CD8-positive, alpha-beta memory T cell (primary cell): ENCODE data around the gene UQCRC2. TPM values are rescaled to one million over a fixed set of nuclear protein-coding genes. Genes with fewer than 3 reads are reported as not detected.

Experiments used
- CTCF ChIA-PET: fragments of 350-600 bp; sonication (Branson Sonifier 250); formaldehyde crosslinking; loops from one replicate; lab custom pipeline; 2021; ENCODE audit warnings: antibody characterized with exemption; lab: Charles Lee
- POLR2A ChIA-PET: fragments of 350-600 bp; sonication (Branson Sonifier 250); formaldehyde crosslinking; loops from one replicate; lab custom pipeline; 2021; ENCODE audit warnings: antibody characterized with exemption; lab: Charles Lee
- DNase-seq, 5 donors: peaks; one replicate each; pipeline versions ENCODE4 v3.0.0 to v3.0.0-alpha.2; 2020 to 2022; ENCODE audit warnings: mixed read lengths in 1 of 5
- H3K27ac ChIP-seq: one replicate; pipeline ENCODE4 v1.7.0; 2013; ENCODE audit warnings: low read depth, mild to moderate bottlenecking, low read length, moderate library complexity
- H3K27me3 ChIP-seq: 2 replicates; pipeline ENCODE4 v1.7.0; 2013; ENCODE audit warnings: low read length, mild to moderate bottlenecking; ENCODE audit not compliant: insufficient read depth, poor library complexity, severe bottlenecking
- H3K36me3 ChIP-seq: 2 replicates; pipeline ENCODE4 v1.7.0; 2013; ENCODE audit warnings: mild to moderate bottlenecking, low read length, moderate library complexity; ENCODE audit not compliant: insufficient read depth
- H3K4me1 ChIP-seq: 2 replicates; pipeline ENCODE4 v1.7.0; 2013; ENCODE audit warnings: mild to moderate bottlenecking, low read length, moderate library complexity; ENCODE audit not compliant: insufficient read depth
- H3K4me3 ChIP-seq: 2 replicates; pipeline ENCODE4 v1.7.0; 2013; ENCODE audit warnings: mild to moderate bottlenecking, low read length
- H3K9me3 ChIP-seq: 2 replicates; pipeline ENCODE4 v1.7.0; 2013; ENCODE audit warnings: mild to moderate bottlenecking, low read length
- H3K27ac Mint-ChIP-seq, 8 donors: one replicate each; pipeline ENCODE4 v1.8.0; 2020 to 2021; ENCODE audit warnings: mixed read lengths in 8 of 8, mild to moderate bottlenecking in 6 of 8, inconsistent platforms in 3 of 8, moderate library complexity in 3 of 8
- H3K27me3 Mint-ChIP-seq, 2 donors: one replicate each; pipeline ENCODE4 v1.8.0; 2020 to 2021; ENCODE audit warnings: mixed read lengths in 2 of 2, mild to moderate bottlenecking in 1 of 2, moderate library complexity in 1 of 2
- H3K36me3 Mint-ChIP-seq, 3 donors: one replicate each; pipeline ENCODE4 v1.8.0; 2020 to 2021; ENCODE audit warnings: mixed read lengths in 3 of 3, inconsistent platforms in 1 of 3, mild to moderate bottlenecking in 1 of 3
- H3K4me1 Mint-ChIP-seq, 3 donors: one replicate each; pipeline ENCODE4 v1.8.0; 2020 to 2021; ENCODE audit warnings: mixed read lengths in 3 of 3, inconsistent platforms in 1 of 3, mild to moderate bottlenecking in 1 of 3
- H3K4me3 Mint-ChIP-seq, 7 donors: one replicate each; pipeline ENCODE4 v1.8.0; 2020 to 2021; ENCODE audit warnings: mixed read lengths in 7 of 7, mild to moderate bottlenecking in 6 of 7, moderate library complexity in 4 of 7, inconsistent platforms in 2 of 7
- H3K9me3 Mint-ChIP-seq, 5 donors: one replicate each; pipeline ENCODE4 v1.8.0; 2020 to 2022; ENCODE audit warnings: mixed read lengths in 5 of 5, mild to moderate bottlenecking in 3 of 5, moderate library complexity in 2 of 5, inconsistent platforms in 1 of 5
- polyA plus RNA-seq: library from polyadenylated mRNA; unstranded; fragments of 300-500 nt; fragmentation: Illumina TruSeq; gene quantifications from one replicate; pipeline ENCODE4 v1.2.3, GENCODE V29; 2021
- total RNA-seq, 2 experiments: library from RNA; stranded (reverse); gene quantifications; one replicate each; pipeline ENCODE4 v1.2.3, GENCODE V29; 2021

UQCRC2 gene
- total and polyA plus RNA-seq, 3 experiments from 2014 or later, result 171 to 209 (median 201) TPM

DNA sequence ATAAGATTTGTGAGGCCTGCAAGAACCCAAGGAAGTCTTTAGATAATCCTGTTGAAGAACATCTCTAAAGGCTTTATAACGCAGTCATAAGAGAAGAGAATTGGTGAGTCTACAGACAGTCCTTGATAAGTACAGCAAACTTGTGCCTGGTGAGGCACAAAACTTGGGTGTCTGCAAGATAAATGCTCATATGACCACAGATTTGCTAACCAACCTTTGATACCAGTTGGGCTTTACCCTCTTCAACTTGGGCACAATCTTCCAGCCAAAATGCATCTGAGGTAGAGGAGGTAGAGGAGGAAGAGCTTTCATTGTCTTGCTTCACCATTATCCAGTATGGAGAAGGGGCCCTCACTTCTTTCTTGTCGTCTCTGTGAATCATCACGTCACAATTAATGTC is 30.9 kb downstream of the UQCRC2 start:
- H3K27ac Mint-ChIP-seq, result peak overlapping the region in 2 of 8 donors; percentile 3 to 21
- peaks cover 0 to 3% (median 2%) of the 10 kb centered on the region in 3 donors for H3K4me1 Mint-ChIP-seq
- Histone ChIP-seq H3K4me1 (no peaks in the 10 kb centered on the region), H3K27me3 (no peaks in the 10 kb centered on the region), H3K9me3 (no peaks in the 10 kb centered on the region), H3K36me3 (peaks cover 38% of the 10 kb centered on the region), H3K27ac (no peak overlapping the region), H3K4me3 (no peak overlapping the region)
- POLR2A ChIA-PET, result interaction anchor here (0.6 kb wide), 1 partner anchor 22 kb away, joined by 6 read pairs; no protein-coding TSS in a partner anchor
- H3K9me3 Mint-ChIP-seq, result no peaks in the 10 kb centered on the region
- peaks cover 6 to 71% (median 34%) of the 10 kb centered on the region in 3 donors for H3K36me3 Mint-ChIP-seq
- peaks cover 0 to 3% of the 10 kb centered on the region in 2 donors for H3K27me3 Mint-ChIP-seq
- no peak for DNase-seq
- no peak overlapping the region for H3K4me3 Mint-ChIP-seq
- CTCF ChIA-PET, result no interaction called here

GRCh38 chr16:21985524-21985923 is 32.4 kb downstream of the UQCRC2 start:
- Mint-ChIP-seq H3K4me3 (no peak overlapping the region), H3K4me1 (peaks cover 2 to 12% (median 10%) of the 10 kb centered on the region in 3 donors), H3K27me3 (peaks cover 0 to 3% of the 10 kb centered on the region in 2 donors), H3K9me3 (no peaks in the 10 kb centered on the region), H3K27ac (peak overlapping the region in 6 of 8 donors; percentile 24 to 80 (median 38)), H3K36me3 (peaks cover 6 to 56% (median 25%) of the 10 kb centered on the region in 3 donors)
- H3K4me3 ChIP-seq, result no peak overlapping the region
- ChIA-PET POLR2A (no interaction called here), CTCF (no interaction called here)
- no peaks in the 10 kb centered on the region for H3K9me3 ChIP-seq
- no peak overlapping the region for H3K27ac ChIP-seq
- no peaks in the 10 kb centered on the region for H3K27me3 ChIP-seq
- no peaks in the 10 kb centered on the region for H3K4me1 ChIP-seq
- peaks cover 23% of the 10 kb centered on the region for H3K36me3 ChIP-seq
- no peak for DNase-seq

DNA sequence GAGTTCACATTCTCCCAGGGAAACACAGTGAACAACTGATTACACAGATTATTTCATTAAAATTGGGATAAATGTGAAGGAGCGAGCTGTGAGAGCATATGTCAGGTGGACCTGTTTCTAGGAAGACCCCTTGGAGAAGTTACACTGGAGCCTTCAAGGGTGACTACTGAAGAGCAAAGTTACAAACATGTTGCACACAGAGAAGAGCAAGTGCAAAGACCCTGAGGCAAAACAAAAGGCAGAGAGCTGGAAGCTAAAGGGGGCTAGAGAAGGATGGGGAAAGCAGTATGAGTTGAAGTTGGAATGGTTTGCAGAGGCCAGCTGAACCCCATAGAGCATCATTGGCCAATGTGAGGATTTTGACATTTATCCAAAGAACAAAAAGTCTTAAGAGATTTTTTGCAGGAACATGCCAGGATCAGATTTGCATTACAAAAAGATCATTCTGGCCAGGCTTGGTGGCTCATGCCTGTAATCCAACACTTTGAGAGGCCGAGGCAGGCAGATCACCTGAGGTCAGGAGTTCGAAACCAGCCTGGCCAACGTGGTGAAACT is 33.6 kb downstream of the UQCRC2 start:
- DNase-seq, result no peak
- CTCF ChIA-PET, result no interaction called here

DNA sequence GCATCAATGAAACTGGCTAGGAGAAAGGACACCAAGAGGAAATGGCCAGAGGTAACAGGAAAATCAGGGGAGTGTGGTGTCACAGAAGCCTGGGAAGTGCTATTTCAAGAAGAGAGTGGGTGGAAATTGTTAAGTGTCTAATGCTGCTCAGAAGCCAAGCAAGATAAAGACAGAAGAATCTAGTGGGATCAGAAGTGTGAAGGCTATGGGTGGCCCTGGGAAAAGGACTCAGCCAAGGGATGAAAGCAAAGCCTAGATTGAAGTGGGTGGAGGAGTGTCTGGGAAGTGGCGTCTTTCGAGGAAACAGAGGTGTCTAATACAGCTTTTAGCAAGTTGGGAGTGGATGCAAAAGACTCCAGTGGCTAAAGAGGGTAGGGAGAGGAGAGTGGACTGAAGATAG is 34.3 kb downstream of the UQCRC2 start:
- Histone ChIP-seq H3K9me3 (no peaks in the 10 kb centered on the region), H3K4me1 (peaks cover 7% of the 10 kb centered on the region), H3K27me3 (no peaks in the 10 kb centered on the region), H3K36me3 (peaks cover 8% of the 10 kb centered on the region), H3K4me3 (no peak overlapping the region), H3K27ac (no peak overlapping the region)
- ChIA-PET CTCF (no interaction called here), POLR2A (no interaction called here)
- peak overlapping the region in 1 of 7 donors; percentile 73 for H3K4me3 Mint-ChIP-seq
- no peak for DNase-seq
- H3K27me3 Mint-ChIP-seq, result peaks cover 0 to 3% of the 10 kb centered on the region in 2 donors
- no peaks in the 10 kb centered on the region for H3K9me3 Mint-ChIP-seq
- H3K27ac Mint-ChIP-seq, result peak overlapping the region in 6 of 8 donors; percentile 2 to 93 (median 42)
- H3K36me3 Mint-ChIP-seq, result peaks cover 0 to 36% (median 13%) of the 10 kb centered on the region in 3 donors
- H3K4me1 Mint-ChIP-seq, result peaks cover 10 to 27% (median 18%) of the 10 kb centered on the region in 3 donors

More for the DNA sequence above, 33.6 kb downstream of the UQCRC2 start:
- Histone ChIP-seq H3K27me3 (no peaks in the 10 kb centered on the region), H3K9me3 (no peaks in the 10 kb centered on the region), H3K27ac (no peak overlapping the region), H3K36me3 (peaks cover 14% of the 10 kb centered on the region), H3K4me1 (peaks cover 7% of the 10 kb centered on the region), H3K4me3 (no peak overlapping the region)
- POLR2A ChIA-PET, result no interaction called here
- peaks cover 8 to 24% (median 15%) of the 10 kb centered on the region in 3 donors for H3K4me1 Mint-ChIP-seq
- H3K4me3 Mint-ChIP-seq, result no peak overlapping the region
- peak overlapping the region in 6 of 8 donors; percentile 6 to 72 (median 44) for H3K27ac Mint-ChIP-seq
- peaks cover 0 to 3% of the 10 kb centered on the region in 2 donors for H3K27me3 Mint-ChIP-seq
- H3K36me3 Mint-ChIP-seq, result peaks cover 0 to 44% (median 18%) of the 10 kb centered on the region in 3 donors
- no peaks in the 10 kb centered on the region for H3K9me3 Mint-ChIP-seq

- Mint-ChIP-seq H3K36me3 (peaks cover 0 to 21% (median 4%) of the 10 kb centered on the region in 3 donors), H3K27ac (peak overlapping the region in 1 of 8 donors; percentile 44), H3K27me3 (peaks cover 0 to 3% of the 10 kb centered on the region in 2 donors), H3K9me3 (no peaks in the 10 kb centered on the region), H3K4me3 (no peak overlapping the region), H3K4me1 (peaks cover 10 to 33% (median 20%) of the 10 kb centered on the region in 3 donors)
- H3K9me3 ChIP-seq, result no peaks in the 10 kb centered on the region
- H3K4me3 ChIP-seq, result no peak overlapping the region
- no peaks in the 10 kb centered on the region for H3K36me3 ChIP-seq
- no peak overlapping the region for H3K27ac ChIP-seq
- no peaks in the 10 kb centered on the region for H3K27me3 ChIP-seq
- no peak for DNase-seq
- H3K4me1 ChIP-seq, result peaks cover 7% of the 10 kb centered on the region
- POLR2A ChIA-PET, result no interaction called here
- CTCF ChIA-PET, result no interaction called here
Measured at GRCh38 chr16:21989133-21989532, 36.0 kb downstream of the UQCRC2 start.

- H3K27ac ChIP-seq, result no peak overlapping the region
- no peaks in the 10 kb centered on the region for H3K9me3 ChIP-seq
- peaks cover 7% of the 10 kb centered on the region for H3K4me1 ChIP-seq
- H3K36me3 Mint-ChIP-seq, result peaks cover 0 to 15% (median 4%) of the 10 kb centered on the region in 3 donors
- ChIA-PET POLR2A (no interaction called here), CTCF (interaction anchor here (0.8 kb wide), 1 partner anchor 11 kb away, joined by 3 read pairs; the partner anchor contains the start of gene PDZD9)
- H3K9me3 Mint-ChIP-seq, result no peaks in the 10 kb centered on the region
- peak overlapping the region in 3 of 8 donors; percentile 44 to 77 (median 54) for H3K27ac Mint-ChIP-seq
- H3K4me3 ChIP-seq, result no peak overlapping the region
- no peaks in the 10 kb centered on the region for H3K36me3 ChIP-seq
- DNase-seq, result no peak
- no peak overlapping the region for H3K4me3 Mint-ChIP-seq
- H3K27me3 ChIP-seq, result no peaks in the 10 kb centered on the region
- peaks cover 0 to 3% of the 10 kb centered on the region in 2 donors for H3K27me3 Mint-ChIP-seq
- H3K4me1 Mint-ChIP-seq, result peaks cover 10 to 33% (median 20%) of the 10 kb centered on the region in 3 donors
Measured at GRCh38 chr16:21989751-21990150, 36.6 kb downstream of the UQCRC2 start.

GRCh38 chr16:21990381-21990944 is 37.3 kb downstream of the UQCRC2 start:
- Histone ChIP-seq H3K4me1 (peaks cover 7% of the 10 kb centered on the region), H3K27me3 (no peaks in the 10 kb centered on the region), H3K36me3 (no peaks in the 10 kb centered on the region), H3K9me3 (no peaks in the 10 kb centered on the region), H3K4me3 (no peak overlapping the region), H3K27ac (no peak overlapping the region)
- peaks cover 0 to 3% of the 10 kb centered on the region in 2 donors for H3K27me3 Mint-ChIP-seq
- peak overlapping the region in 6 of 8 donors; percentile 10 to 78 (median 58) for H3K27ac Mint-ChIP-seq
- ChIA-PET CTCF (interaction anchor here (0.7 to 2.2 kb wide), 5 partner anchors 10 to 120 kb away, joined by 3 to 6 read pairs (median 3); partner anchors contain the start of gene PDZD9), POLR2A (no interaction called here)
- no peaks in the 10 kb centered on the region for H3K9me3 Mint-ChIP-seq
- no peak for DNase-seq
- H3K36me3 Mint-ChIP-seq, result peaks cover 0 to 10% (median 4%) of the 10 kb centered on the region in 3 donors
- H3K4me1 Mint-ChIP-seq, result peaks cover 10 to 33% (median 20%) of the 10 kb centered on the region in 3 donors
- peak overlapping the region in 1 of 7 donors; percentile 38 for H3K4me3 Mint-ChIP-seq

DNA sequence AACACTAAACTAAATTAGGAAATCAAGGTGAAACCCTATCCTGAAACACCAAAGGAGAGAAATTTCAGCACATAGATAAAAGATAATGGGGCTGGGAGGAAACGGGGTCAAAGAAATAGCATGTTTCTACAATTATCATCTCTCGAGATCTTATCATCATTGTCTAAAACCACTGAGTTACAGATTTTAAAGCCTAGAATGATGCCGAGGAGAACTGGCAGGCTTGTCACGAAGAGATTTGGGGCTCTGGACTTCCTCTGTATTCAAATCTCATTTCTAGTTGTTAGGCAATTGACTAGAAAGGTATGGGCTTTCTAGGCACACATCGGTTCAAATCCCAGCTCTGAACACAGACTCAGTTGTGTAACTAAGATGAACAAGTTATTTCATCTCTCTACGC is 38.5 kb downstream of the UQCRC2 start:
- Histone ChIP-seq H3K27me3 (no peaks in the 10 kb centered on the region), H3K36me3 (no peaks in the 10 kb centered on the region), H3K4me3 (no peak overlapping the region), H3K27ac (no peak overlapping the region), H3K9me3 (no peaks in the 10 kb centered on the region), H3K4me1 (peaks cover 7% of the 10 kb centered on the region)
- Mint-ChIP-seq H3K9me3 (no peaks in the 10 kb centered on the region), H3K36me3 (peaks cover 0 to 3% (median 3%) of the 10 kb centered on the region in 3 donors), H3K27me3 (peaks cover 0 to 3% of the 10 kb centered on the region in 2 donors), H3K4me3 (peak overlapping the region in 1 of 7 donors; percentile 28), H3K4me1 (peaks cover 10 to 33% (median 20%) of the 10 kb centered on the region in 3 donors), H3K27ac (peak overlapping the region; percentile 19 to 73 (median 52))
- ChIA-PET POLR2A (no interaction called here), CTCF (interaction anchor here (0.9 to 2.2 kb wide), 5 partner anchors 9 to 197 kb away, joined by 3 to 6 read pairs (median 3); no protein-coding TSS in a partner anchor)
- no peak for DNase-seq
